ENCODE results near the gene HS3ST4.

- TF ChIP-seq CTCF (IDR thresholded peaks at IDR 0.05) (no peak), ZFX (IDR thresholded peaks at IDR 0.05; ENCODE audit: borderline replicate concordance) (no peak)
These were observed 17.5 kb downstream of the HS3ST4 start for GRCh38 chr16:25709213-25709612.
